ENCODE measurements around the gene OR2M3. TPM values are rescaled to one million over a fixed set of nuclear protein-coding genes. Genes with fewer than 3 reads are reported as not detected.

The OR2M3 gene
- total RNA-seq, result not detected

DNA sequence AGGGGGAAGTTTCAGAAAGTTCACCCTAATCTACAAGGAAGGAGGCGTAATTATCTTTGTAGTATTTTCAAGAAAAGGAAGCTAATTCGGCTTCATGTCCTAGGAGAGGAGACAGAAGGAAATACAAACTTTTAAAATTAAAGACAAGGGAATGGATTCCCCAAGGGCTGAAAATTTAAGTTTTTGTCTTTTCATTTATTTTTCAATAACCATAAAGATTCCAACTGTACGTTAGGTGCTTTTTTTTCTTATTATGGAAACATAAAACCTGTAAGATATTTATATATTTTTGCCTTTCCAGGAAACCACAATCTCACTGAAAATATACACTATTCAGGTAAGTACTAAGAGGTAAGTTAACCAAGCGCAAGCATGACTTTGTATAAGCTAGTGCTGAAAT lies at the start of gene OR2M3:
OR2M3 (plus strand) TSS at position 301 of the 400 bp plus-strand sequence. CDS start 5,803 bp downstream, outside the sequence.
- no peaks in the 10 kb centered on the region for H3K27me3 ChIP-seq
- H3K4me3 ChIP-seq, result no peak within 1 kb of the TSS
- H3K27ac ChIP-seq, result no peak within 1 kb of the TSS
- no peak for TF ChIP-seq POLR2A (IDR thresholded peaks at IDR 0.05)
- TF ChIP-seq EP300 (IDR thresholded peaks at IDR 0.05), result no peak
- no peak for TF ChIP-seq CTCF (IDR thresholded peaks at IDR 0.05)
- H3K36me3 ChIP-seq, result no peaks in the 10 kb centered on the region
- no peak for DNase-seq (ENCODE audit: low spot score in 2 of 2)
- H3K9me3 ChIP-seq, result peaks cover 0 to 6% (median 0%) of the 10 kb centered on the region in 4 donors
- WGBS, 2 donors, result 61 to 62% methylated on average over 4 of the region's 4 CpGs
- no peaks in the 10 kb centered on the region for H3K4me1 ChIP-seq

DNA sequence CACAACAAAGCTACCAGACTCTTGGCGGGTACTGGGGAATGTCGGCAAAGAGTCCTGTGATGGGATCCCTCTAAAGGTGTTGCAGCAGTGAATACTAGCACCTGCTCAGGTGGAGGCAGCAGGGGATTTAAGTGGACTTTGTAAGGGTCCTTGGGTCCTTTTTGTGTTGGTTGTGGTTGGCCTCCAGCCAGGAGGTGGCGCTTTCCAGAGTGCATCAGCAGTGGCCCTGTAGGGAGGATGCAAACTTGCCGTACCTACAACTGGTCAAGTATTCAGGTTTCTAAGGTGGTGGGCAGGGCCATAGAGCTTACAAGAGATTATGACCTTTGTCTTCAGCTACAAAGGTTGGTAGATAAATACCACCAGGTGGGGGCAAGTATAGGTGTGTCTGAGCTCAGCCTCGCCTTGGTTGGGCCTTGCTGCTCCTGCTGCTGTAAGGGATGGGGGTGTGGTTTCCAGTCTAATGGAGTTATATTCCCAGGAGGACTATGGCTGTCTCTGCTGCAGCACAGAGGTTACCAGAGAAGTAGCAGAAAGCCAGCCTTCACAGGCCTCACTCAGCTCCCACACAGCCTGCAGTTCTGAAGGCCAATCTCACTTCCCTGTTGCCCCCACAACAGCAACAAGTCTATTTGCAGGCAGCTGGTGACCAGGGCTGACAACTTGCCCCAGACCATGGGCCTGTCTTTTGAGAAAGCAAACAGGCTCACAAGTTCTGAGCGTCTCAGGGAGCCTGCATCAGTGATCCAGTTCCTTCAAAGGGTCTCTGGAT lies 44.8 kb upstream of the OR2M3 start:
- WGBS, 2 donors, result 80 to 85% methylated on average over 5 to 6 of the region's 6 CpGs
- Histone ChIP-seq H3K4me1 (no peaks in the 10 kb centered on the region), H3K27ac (no peak overlapping the region), H3K4me3 (no peak overlapping the region), H3K9me3 (peaks cover 0 to 5% (median 0%) of the 10 kb centered on the region in 4 donors), H3K36me3 (no peaks in the 10 kb centered on the region), H3K27me3 (no peaks in the 10 kb centered on the region)
- TF ChIP-seq EP300 (IDR thresholded peaks at IDR 0.05) (no peak), CTCF (IDR thresholded peaks at IDR 0.05) (no peak), POLR2A (IDR thresholded peaks at IDR 0.05) (no peak)
- no peak for DNase-seq (ENCODE audit: low spot score in 2 of 2)

DNA sequence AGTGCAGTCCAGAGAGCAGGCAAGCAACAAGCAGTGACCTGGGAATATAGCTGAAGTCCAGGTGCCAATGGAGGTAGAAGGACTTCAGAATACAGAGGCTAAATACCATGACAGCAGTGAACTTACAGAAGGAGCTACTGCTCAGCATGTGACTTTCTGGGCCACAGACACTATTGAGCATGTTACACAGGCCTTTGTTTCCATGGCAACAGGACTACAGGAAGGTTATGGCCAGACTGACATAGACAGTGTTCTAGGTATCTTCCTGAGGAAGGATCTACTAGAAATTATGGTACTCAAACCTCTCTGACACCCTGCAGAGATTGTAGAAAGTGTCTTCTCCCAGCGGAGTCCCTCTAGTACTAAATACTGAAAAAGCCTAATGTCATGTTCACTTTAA lies 41.1 kb upstream of the OR2M3 start:
- H3K4me1 ChIP-seq, result no peaks in the 10 kb centered on the region
- TF ChIP-seq POLR2A (IDR thresholded peaks at IDR 0.05) (no peak), EP300 (IDR thresholded peaks at IDR 0.05) (no peak), CTCF (IDR thresholded peaks at IDR 0.05) (no peak)
- H3K27me3 ChIP-seq, result no peaks in the 10 kb centered on the region
- H3K9me3 ChIP-seq, result no peaks in the 10 kb centered on the region
- no peak overlapping the region for H3K27ac ChIP-seq
- H3K4me3 ChIP-seq, result no peak overlapping the region
- no peak for DNase-seq (ENCODE audit: low spot score in 2 of 2)
- no peaks in the 10 kb centered on the region for H3K36me3 ChIP-seq
- WGBS, 2 donors, result 77 to 95% methylated on average over 1 of the region's 1 CpG

GRCh38 chr1:248158758-248159157 lies 38.3 kb upstream of the OR2M3 start:
- no peaks in the 10 kb centered on the region for H3K4me1 ChIP-seq
- no peak for TF ChIP-seq CTCF (IDR thresholded peaks at IDR 0.05)
- TF ChIP-seq EP300 (IDR thresholded peaks at IDR 0.05), result no peak
- TF ChIP-seq POLR2A (IDR thresholded peaks at IDR 0.05), result no peak
- 89 to 91% methylated on average over 4 of the region's 4 CpGs for WGBS, 2 donors

GRCh38 chr1:248164031-248164430 lies 33.0 kb upstream of the OR2M3 start:
- Histone ChIP-seq H3K36me3 (no peaks in the 10 kb centered on the region), H3K9me3 (peaks cover 0 to 10% (median 0%) of the 10 kb centered on the region in 4 donors), H3K27ac (no peak overlapping the region), H3K4me1 (no peaks in the 10 kb centered on the region), H3K4me3 (no peak overlapping the region), H3K27me3 (no peaks in the 10 kb centered on the region)
- WGBS, 2 donors, result 88 to 91% methylated on average over 11 to 12 of the region's 12 CpGs
- no peak for DNase-seq (ENCODE audit: low spot score in 2 of 2)
- TF ChIP-seq EP300 (IDR thresholded peaks at IDR 0.05), result no peak
- no peak for TF ChIP-seq POLR2A (IDR thresholded peaks at IDR 0.05)
- TF ChIP-seq CTCF (IDR thresholded peaks at IDR 0.05), result no peak

More at GRCh38 chr1:248158758-248159157, 38.3 kb upstream of the OR2M3 start:
- no peak for DNase-seq (ENCODE audit: low spot score in 2 of 2)
- H3K36me3 ChIP-seq, result no peaks in the 10 kb centered on the region
- no peaks in the 10 kb centered on the region for H3K27me3 ChIP-seq
- H3K9me3 ChIP-seq, result no peaks in the 10 kb centered on the region
- no peak overlapping the region for H3K27ac ChIP-seq
- no peak overlapping the region for H3K4me3 ChIP-seq

All from tibial nerve (tissue), 4 donors.